Measurements from ENCODE around the gene C2orf68. TPM values are rescaled to one million over a fixed set of nuclear protein-coding genes. Genes with fewer than 3 reads are reported as not detected.

Gene C2orf68
- total RNA-seq, 2 experiments from 2014 or later: 86.2 to 86.7 TPM

GRCh38 chr2:85588645-85589044 is 23.2 kb downstream of the C2orf68 start:
- Histone ChIP-seq H3K9me3 (ENCODE audit: low read length) (no peaks in the 10 kb centered on the region), H3K27ac (ENCODE audit: low read depth, low read length, poor library complexity, severe bottlenecking) (no peak overlapping the region), H3K79me2 (ENCODE audit: insufficient read depth, low read depth, low read length) (no peaks in the 10 kb centered on the region), H3K36me3 (ENCODE audit: insufficient read depth, low read length) (peaks cover 7% of the 10 kb centered on the region; the same call in 1 of the 2 replicates), H3K4me3 (ENCODE audit: low read depth, low read length, poor library complexity, severe bottlenecking) (no peak overlapping the region), H4K20me1 (ENCODE audit: insufficient read depth, low read length) (no peaks in the 10 kb centered on the region), H3K9me2 (ENCODE audit: insufficient read depth, low read length) (no peaks in the 10 kb centered on the region), H3K4me1 (ENCODE audit: insufficient read depth, low read length, poor library complexity, severe bottlenecking) (peaks cover 13% of the 10 kb centered on the region), H2AFZ (ENCODE audit: low read length) (no peak overlapping the region), H3K4me2 (ENCODE audit: low read length) (no peak overlapping the region)
- POLR2A ChIA-PET: interaction anchor here (1.6 kb wide), 1 partner anchor 169 kb away, joined by 4 read pairs; no protein-coding TSS in a partner anchor
- intact Hi-C loops (cut with micrococcal nuclease; ENCODE audit: unreplicated experiment): no loop called here
- no peak for DNase-seq (ENCODE audit: low spot score)
- BruUV-seq (replicated peaks): no TSS peak
- no peak for TF ChIP-seq CTCF (conservative IDR thresholded peaks at IDR 0.05; ENCODE audit: low read length)
- no peak for TF ChIP-seq EZH2phosphoT487 (IDR thresholded peaks at IDR 0.05; ENCODE audit: borderline replicate concordance, low read depth, low read length)
- CTCF ChIA-PET (ENCODE audit: unreplicated experiment): interaction anchor here (0.6 kb wide), 1 partner anchor 21 kb away, joined by 3 read pairs; no protein-coding TSS in a partner anchor

GRCh38 chr2:85588236-85588635 is 23.6 kb downstream of the C2orf68 start:
- Histone ChIP-seq H3K36me3 (ENCODE audit: insufficient read depth, low read length) (peaks cover 11% of the 10 kb centered on the region; the same call in 1 of the 2 replicates), H2AFZ (ENCODE audit: low read length) (no peak overlapping the region), H3K27ac (ENCODE audit: low read depth, low read length, poor library complexity, severe bottlenecking) (no peak overlapping the region), H4K20me1 (ENCODE audit: insufficient read depth, low read length) (no peaks in the 10 kb centered on the region), H3K9me2 (ENCODE audit: insufficient read depth, low read length) (no peaks in the 10 kb centered on the region), H3K9me3 (ENCODE audit: low read length) (no peaks in the 10 kb centered on the region), H3K4me1 (ENCODE audit: insufficient read depth, low read length, poor library complexity, severe bottlenecking) (peaks cover 13% of the 10 kb centered on the region), H3K79me2 (ENCODE audit: insufficient read depth, low read depth, low read length) (no peaks in the 10 kb centered on the region), H3K4me2 (ENCODE audit: low read length) (no peak overlapping the region), H3K4me3 (ENCODE audit: low read depth, low read length, poor library complexity, severe bottlenecking) (no peak overlapping the region)
- POLR2A ChIA-PET: interaction anchor here (1.6 kb wide), 1 partner anchor 169 kb away, joined by 4 read pairs; no protein-coding TSS in a partner anchor
- CTCF ChIA-PET (ENCODE audit: unreplicated experiment): interaction anchor here (0.6 kb wide), 1 partner anchor 21 kb away, joined by 3 read pairs; no protein-coding TSS in a partner anchor
- DNase-seq (ENCODE audit: low spot score): no peak
- BruUV-seq (replicated peaks): no TSS peak
- no peak for TF ChIP-seq EZH2phosphoT487 (IDR thresholded peaks at IDR 0.05; ENCODE audit: borderline replicate concordance, low read depth, low read length)
- TF ChIP-seq CTCF (conservative IDR thresholded peaks at IDR 0.05; ENCODE audit: low read length): no peak
- intact Hi-C loops (cut with micrococcal nuclease; ENCODE audit: unreplicated experiment): no loop called here

- TF ChIP-seq CTCF (conservative IDR thresholded peaks at IDR 0.05; ENCODE audit: low read length): no peak
- TF ChIP-seq EZH2phosphoT487 (IDR thresholded peaks at IDR 0.05; ENCODE audit: borderline replicate concordance, low read depth, low read length): no peak
- H3K4me2 ChIP-seq (ENCODE audit: low read length): no peak overlapping the region
- no peak overlapping the region for H3K4me3 ChIP-seq (ENCODE audit: low read depth, low read length, poor library complexity, severe bottlenecking)
- H3K9me3 ChIP-seq (ENCODE audit: low read length): no peaks in the 10 kb centered on the region
- CTCF ChIA-PET (ENCODE audit: unreplicated experiment): interaction anchor here (1.1 kb wide), 1 partner anchor 10 kb away, joined by 3 read pairs; the partner anchor contains the start of gene RNF181
- intact Hi-C loops (cut with micrococcal nuclease; ENCODE audit: unreplicated experiment): no loop called here
- no peaks in the 10 kb centered on the region for H4K20me1 ChIP-seq (ENCODE audit: insufficient read depth, low read length)
- no peaks in the 10 kb centered on the region for H3K79me2 ChIP-seq (ENCODE audit: insufficient read depth, low read depth, low read length)
- POLR2A ChIA-PET: interaction anchor here (1.0 kb wide), 1 partner anchor 8 kb away, joined by 4 read pairs; the partner anchor contains the start of gene VAMP8
- peaks cover 33% of the 10 kb centered on the region for H3K36me3 ChIP-seq (ENCODE audit: insufficient read depth, low read length)
- H3K4me1 ChIP-seq (ENCODE audit: insufficient read depth, low read length, poor library complexity, severe bottlenecking): peaks cover 13% of the 10 kb centered on the region
- no peak overlapping the region for H2AFZ ChIP-seq (ENCODE audit: low read length)
- DNase-seq (ENCODE audit: low spot score): no peak
- no TSS peak for BruUV-seq (replicated peaks)
- H3K27ac ChIP-seq (ENCODE audit: low read depth, low read length, poor library complexity, severe bottlenecking): no peak overlapping the region
- no peaks in the 10 kb centered on the region for H3K9me2 ChIP-seq (ENCODE audit: insufficient read depth, low read length)
Observed at GRCh38 chr2:85585781-85586105, 26.1 kb downstream of the C2orf68 start.
